Kidney capillary endothelial cell (primary cell): Measurements from ENCODE around the gene PKDCC.

Source experiments
- DNase-seq: peaks from one replicate; pipeline ENCODE4 v3.0.0-alpha.2; 2018; ENCODE audit warnings: low spot score

Gene PKDCC

GRCh38 chr2:42047488-42048298, at the start of gene PKDCC:
Gene PKDCC, plus strand, starts transcription at chr2:42048021. Its CDS starts 179 bp downstream, at chr2:42048200.
- no peak for DNase-seq

- peak; percentile 20 for DNase-seq
Measured at GRCh38 chr2:41998186-41999127, 49.4 kb upstream of the PKDCC start.

- no peak for DNase-seq
Measured at GRCh38 chr2:41999128-41999480, 48.7 kb upstream of the PKDCC start.

- no peak for DNase-seq
Measured at GRCh38 chr2:41999592-42000281, 48.1 kb upstream of the PKDCC start.

GRCh38 chr2:42001711-42002201, 46.1 kb upstream of the PKDCC start:
- no peak for DNase-seq

- no peak for DNase-seq
Measured at GRCh38 chr2:42007551-42007950, 40.3 kb upstream of the PKDCC start.

- no peak for DNase-seq
Measured at GRCh38 chr2:42008241-42008921, 39.4 kb upstream of the PKDCC start.

- no peak for DNase-seq
Measured at GRCh38 chr2:42009657-42010580, 37.9 kb upstream of the PKDCC start.

- no peak for DNase-seq
Measured at GRCh38 chr2:42010743-42011298, 37.0 kb upstream of the PKDCC start.

- no peak for DNase-seq
Measured at GRCh38 chr2:42012137-42012536, 35.7 kb upstream of the PKDCC start.

- no peak for DNase-seq
Measured at GRCh38 chr2:42012651-42013050, 35.2 kb upstream of the PKDCC start.

- DNase-seq: no peak
Measured at GRCh38 chr2:42013409-42013808, 34.4 kb upstream of the PKDCC start.

GRCh38 chr2:42021464-42021863, 26.4 kb upstream of the PKDCC start:
- no peak for DNase-seq

GRCh38 chr2:42025151-42025582, 22.7 kb upstream of the PKDCC start:
- no peak for DNase-seq

- DNase-seq: no peak
Measured at GRCh38 chr2:42026272-42026671, 21.5 kb upstream of the PKDCC start.

- DNase-seq: peak; percentile 26
Measured at GRCh38 chr2:42028571-42029148, 19.2 kb upstream of the PKDCC start.

GRCh38 chr2:42029171-42029570, 18.6 kb upstream of the PKDCC start:
- DNase-seq: no peak

GRCh38 chr2:42029639-42030199, 18.1 kb upstream of the PKDCC start:
- no peak for DNase-seq

- no peak for DNase-seq
Measured at GRCh38 chr2:42030200-42030759, 17.5 kb upstream of the PKDCC start.
